Islet precursor cell (in vitro differentiated cells): Measurements from ENCODE around the gene NFATC3.
A peak's percentile ranks its signal among the peaks of the same experiment; 100 is the strongest.

Experiments
- DNase-seq: peaks from one replicate; pipeline ENCODE4 v3.0.0-alpha.2; 2018

NFATC3 gene

DNA sequence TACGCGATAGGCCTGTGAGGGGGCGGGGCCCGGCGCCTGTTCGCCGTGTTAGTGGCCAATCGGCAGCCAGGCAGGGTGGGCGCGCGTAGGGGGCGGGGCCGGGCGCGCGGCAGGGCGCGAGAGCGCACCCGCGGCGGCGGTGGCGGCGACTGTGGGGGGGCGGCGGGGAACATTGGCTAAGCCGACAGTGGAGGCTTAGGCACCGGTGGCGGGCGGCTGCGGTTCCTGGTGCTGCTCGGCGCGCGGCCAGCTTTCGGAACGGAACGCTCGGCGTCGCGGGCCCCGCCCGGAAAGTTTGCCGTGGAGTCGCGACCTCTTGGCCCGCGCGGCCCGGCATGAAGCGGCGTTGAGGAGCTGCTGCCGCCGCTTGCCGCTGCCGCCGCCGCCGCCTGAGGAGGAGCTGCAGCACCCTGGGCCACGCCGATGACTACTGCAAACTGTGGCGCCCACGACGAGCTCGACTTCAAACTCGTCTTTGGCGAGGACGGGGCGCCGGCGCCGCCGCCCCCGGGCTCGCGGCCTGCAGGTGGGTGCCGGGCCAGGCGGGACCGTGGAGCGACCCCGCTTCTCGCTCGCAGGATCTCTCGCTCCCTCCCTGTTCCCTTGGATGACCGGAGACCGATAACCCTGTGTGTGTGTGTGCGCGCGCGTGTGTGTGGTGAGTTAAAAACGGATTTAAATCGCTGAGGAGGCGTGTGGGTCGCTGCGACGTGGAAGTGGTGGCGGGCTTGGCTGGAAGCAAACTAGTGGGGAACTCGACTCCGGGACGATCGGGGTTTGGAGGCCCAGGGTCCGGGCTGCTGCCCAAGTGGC lies at the start of gene NFATC3:
Gene NFATC3 (plus strand): TSS at position 112 of the 813 bp plus-strand sequence. CDS start 312 bp downstream, at position 424.
- DNase-seq = peak; percentile 99

DNA sequence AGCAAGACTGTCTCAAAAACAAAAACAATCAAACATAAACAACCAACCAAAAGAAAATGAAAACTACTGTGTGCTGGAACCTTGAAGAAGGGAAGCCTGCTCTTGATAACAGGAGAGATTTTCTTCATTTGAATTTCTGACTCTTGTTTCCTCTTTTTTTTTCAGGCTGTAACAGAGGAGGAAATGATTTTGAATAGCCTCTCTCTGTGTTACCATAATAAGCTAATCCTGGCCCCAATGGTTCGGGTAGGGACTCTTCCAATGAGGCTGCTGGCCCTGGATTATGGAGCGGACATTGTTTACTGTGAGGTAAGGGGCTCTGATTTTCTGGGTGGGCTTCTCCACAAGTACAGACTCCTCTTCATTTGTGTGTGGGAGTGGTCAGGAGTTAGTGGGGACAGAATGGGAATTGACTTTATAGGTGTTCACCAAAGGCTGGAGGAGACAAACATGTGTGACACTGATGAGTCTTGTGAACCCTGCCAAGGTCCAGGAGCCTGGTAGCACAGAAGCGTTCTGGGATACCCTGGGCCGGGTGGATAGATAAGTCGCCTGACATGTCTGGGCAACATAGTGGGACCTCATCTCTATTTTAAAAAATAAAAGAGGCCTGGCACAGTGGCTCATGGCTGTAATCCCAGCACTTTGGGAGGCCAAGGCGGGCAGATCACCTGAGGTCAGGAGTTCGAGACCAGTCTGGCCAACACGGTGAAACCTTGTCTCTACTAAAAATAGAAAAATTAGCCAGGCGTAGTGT lies 47.2 kb upstream of the NFATC3 start:
- DNase-seq = no peak

DNA sequence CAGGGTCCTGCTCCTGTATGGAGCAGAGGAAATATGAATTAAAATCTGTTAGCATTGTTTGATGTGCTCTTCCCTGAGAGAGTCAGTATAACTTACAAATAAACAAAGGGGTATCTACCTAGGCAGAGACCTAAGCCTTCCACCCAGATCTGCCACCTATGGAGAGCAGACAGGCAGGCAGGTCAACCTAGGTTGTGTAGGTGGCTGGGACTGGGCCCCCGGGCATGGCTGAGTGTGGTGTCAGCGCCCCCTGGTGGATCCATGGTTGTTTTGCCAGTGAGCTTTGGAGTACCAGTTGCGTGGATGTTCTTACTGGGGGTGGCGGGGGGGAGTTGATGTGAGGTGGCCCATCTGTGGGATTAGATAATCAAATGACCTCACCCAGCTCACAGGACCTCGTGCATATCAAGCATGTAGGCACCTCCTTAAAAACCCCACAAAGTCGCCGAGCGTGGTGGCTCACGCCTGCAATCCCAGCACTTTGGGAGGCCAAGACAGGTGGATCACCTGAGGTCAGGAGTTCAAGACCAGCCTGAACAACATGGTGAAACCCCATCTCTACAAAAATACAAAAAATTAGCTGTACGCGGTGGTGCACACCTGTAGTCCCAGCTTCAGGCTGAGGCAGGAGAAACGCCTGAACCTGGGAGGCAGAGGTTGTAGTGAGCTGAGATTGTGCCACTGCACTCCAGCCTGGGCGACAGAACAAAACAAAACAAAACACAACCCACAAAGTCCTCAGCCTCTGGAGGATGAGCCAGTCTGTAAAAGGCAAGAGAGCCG lies 44.5 kb upstream of the NFATC3 start:
- DNase-seq = peak; percentile 93

DNA sequence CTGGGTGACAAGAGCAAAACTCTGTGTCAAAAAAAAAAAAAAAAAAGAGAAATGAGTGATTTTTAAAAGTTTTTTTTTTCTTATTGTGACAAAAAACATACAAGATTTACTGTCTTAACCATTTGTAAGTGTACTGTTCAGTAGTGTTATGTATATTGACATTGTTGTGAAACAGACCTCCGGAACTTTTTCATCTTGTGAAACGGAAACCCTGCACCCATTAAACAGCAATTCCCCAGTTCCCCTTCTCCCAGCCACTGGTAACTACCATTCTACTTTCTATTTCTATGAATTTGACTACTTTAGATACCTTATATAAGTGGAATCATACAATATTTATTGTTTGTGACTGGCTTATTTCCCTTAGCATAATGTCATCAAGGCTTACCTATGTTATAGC lies 43.4 kb upstream of the NFATC3 start:
- no peak for DNase-seq

DNA sequence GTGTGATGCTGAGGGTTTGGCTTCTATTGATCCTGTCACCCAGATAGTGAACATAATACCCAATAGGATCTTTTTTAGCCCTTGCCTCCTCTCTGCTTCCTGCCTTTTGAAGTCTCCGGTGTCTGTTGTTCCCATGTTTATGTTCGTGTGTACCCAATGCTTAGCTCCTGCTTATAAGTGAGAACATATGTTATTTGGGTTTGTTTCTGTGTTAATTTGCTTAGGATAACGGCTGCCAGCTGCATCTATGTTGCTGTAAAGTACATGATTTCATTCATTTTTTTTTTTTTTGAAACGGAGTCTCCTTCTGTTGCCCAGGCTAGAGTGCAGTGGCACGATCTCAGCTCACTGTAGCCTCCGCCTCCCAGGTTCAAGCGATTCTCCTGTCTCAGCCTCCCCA lies 39.1 kb upstream of the NFATC3 start:
- no peak for DNase-seq

DNA sequence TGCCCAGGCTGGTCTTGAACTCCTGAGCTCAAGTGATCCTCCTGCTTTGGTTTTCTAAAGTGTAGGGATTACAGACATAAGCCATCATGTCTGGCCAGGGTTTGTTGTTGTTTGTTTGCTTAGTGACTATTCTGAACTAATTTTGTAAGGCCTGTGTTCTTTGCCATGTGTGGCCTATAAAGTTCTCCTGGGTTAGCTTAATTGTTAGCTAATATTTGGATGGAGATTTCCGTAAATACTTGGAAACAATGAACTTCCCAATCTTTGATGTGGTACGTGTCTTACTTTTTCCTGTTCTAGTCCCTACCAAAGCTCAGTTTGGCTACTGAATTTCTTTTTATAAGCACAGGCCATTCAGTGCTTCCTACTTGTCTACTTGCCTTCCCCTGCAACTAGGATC lies 37.2 kb upstream of the NFATC3 start:
- DNase-seq = no peak

DNA sequence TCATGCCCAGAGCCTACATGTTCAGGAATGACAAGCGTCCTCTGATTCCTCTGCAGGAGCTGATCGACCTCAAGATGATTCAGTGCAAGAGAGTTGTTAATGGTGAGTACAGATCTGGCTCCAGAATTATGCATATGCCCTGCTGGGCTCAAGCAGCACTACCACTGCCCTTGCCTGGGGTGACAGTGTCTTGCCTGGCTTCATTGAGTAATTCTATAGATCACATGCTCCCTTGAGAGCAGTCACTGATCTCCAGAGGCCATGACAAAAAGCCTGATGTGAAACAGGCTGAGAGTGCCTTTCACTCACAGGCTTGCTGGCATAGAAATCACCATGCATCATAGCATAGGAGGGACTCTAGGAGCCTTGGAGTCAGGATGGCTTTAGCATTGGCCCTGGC lies 35.7 kb upstream of the NFATC3 start:
- no peak for DNase-seq

DNA sequence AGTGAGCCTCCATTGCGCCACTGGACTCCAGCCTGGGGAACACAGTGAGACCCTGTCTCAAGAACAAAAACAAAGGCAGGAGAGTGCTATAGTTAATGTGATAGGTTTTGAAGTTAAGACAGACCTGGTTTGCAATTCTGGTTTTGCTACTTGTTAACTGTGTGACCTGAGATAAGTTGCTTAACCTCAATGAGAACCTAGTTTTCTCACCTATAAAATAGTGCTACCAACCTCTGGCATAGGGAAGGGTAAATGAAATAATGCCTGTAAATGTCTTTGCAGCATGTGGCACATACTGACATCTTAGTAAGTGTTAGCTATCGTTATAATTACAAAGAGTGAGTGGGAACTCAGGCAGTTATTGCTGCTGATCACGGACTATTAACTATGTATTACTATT lies 29.8 kb upstream of the NFATC3 start:
- no peak for DNase-seq

DNA sequence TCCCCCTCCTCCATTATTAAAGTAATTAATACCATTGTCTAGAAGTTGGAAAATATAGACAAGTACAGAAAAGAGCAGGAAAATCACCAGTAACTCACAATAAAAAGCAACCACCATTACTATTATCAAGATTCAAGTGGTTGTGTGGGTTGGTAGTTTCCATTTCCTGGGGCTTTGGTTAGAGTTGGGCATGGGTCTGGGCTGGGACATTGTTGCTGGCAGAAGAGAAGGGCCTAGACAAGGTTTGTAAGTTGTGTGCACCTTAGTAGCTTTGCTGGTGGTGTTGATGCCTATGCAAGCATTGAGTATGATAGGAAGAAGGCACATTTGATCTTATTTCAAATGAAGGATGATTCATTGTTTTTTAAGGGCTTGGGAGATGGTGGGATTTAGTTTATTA lies 25.4 kb upstream of the NFATC3 start:
- DNase-seq = no peak

DNA sequence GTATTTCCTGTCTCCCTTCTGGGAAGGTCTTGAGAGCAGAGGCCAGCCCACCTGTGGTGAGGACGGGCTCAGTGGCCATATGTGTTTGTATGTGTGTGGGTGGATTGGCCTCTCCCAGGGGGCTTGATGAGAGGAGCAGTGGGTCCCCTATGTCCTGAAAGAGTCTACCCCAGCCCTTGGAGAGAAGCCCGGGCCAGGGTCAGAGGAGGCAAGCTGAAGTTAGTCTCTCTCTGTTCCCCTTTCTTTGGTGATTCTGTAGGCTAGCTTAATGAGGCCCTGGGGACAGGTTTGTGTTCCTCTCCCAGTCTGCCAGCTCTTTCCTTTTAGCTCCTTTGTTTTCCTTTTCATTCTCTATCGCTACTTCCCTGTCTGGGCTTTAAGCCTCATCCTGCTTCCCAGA lies 23.8 kb upstream of the NFATC3 start:
- no peak for DNase-seq

DNA sequence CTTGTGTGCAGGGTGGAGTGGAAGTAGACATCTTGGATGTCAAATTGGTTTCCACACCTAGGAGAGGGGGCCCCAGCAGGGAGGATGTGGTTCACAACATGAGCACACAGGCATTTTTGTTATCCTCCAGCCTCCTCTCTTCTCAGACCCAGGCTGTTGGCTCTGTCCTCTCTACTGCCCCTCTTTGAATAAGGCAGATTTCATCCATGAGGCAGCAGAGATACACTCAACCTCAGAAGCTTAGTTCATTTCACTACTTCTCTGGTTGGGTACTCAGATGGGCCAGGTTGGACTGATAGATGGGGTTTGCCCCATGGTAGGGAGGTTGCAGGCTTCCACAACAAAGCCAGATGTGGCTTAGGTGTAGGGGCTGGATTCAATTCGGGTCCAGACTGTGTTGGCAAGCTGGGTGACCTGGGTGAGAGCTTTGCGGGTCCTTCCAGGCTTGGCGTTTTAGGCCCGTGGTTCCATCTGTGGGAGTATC lies 22.2 kb upstream of the NFATC3 start:
- no peak for DNase-seq

DNA sequence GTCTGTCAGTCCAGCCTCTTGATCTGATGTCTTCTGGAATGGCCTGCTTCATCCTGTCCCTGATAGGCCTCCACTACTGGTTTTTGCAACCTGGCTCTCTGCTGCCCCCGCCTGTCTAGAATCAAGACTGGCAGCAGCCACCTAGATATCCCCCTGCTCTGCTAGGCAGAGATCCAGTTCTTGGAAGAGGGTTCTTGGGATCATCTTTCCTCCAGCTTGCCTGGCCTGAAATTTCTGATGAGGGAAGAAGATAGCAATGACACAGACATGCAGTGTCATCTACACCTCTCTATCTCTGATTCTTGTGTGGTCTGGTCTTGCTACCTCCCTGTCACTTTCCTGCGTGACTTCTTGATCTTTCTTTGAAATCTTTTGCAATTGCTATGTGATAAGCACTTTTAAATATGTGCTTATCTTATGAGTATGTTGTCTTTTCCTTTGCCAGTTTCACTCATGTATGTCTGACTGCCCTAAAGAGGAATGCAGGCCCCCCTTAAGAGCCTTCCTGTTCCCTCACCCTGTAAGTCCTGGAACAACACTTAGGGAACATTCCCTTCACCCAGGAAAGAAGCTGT lies 20.3 kb upstream of the NFATC3 start:
- peak; percentile 88 for DNase-seq

DNA sequence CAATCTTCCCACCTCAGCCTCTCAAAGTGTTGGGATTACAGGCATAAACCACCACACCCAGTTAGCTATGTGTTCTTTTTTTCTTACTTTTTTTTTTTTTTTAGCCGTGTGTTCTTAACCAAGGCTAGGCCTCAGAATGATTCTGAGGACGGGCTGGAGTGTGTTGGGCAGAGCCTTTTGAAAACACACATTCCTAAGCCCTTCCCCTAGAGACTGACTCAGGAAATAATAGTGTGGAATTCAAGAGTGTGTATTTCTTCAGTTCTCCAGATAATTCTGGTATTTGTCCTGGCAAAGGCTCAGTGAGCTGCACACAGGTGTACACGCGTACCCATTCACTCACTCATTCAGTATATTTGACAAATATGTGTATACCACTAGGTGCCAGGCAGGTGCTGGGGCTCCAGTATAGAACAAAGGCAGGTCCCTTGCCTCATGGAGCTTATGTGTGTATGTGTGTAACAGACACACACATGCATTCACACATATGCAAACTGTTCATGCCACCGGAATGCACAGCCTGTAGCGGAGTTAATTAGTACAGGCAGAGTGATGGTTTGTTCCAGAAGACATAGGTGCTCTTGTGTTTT lies 19.4 kb upstream of the NFATC3 start:
- no peak for DNase-seq

DNA sequence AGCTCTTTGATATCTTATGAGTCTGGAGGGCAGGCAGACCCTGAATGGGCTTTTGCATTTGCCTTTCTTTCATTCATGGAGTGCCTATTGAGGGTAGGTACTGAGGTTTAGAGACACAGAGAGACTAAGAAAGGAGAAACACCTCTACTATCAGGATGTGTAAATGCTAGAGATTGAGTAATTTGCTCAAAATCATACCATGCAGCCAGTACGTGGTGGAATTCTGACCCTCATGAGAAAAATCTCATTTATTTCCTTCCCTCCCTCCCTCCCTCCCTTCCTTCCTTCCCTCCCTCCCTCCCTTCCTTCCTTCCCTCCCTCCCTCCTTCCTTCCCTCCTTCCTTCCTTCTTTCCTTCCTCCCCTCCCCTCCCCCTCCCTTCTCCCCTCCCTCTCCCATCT lies 18.4 kb upstream of the NFATC3 start:
- DNase-seq = no peak

DNA sequence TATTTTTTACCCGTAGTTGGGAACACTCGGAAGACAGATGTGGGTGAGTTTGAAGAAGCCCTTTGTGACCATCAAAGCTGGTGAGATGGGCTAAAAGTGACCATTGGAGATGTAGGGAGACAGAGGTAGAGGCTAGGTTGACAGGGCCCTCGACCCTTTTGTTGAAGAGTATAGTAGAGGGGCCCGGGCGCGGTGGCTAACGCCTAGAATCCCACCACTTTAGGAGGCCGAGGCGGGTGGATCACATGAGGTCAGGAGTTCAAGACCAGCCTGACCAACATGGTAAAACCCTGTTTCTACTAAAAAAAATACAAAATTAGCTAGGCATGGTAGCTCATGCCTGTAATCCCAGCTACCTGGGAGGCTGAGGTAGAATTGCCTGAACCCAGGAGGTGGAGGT lies 16.2 kb upstream of the NFATC3 start:
- DNase-seq = no peak

DNA sequence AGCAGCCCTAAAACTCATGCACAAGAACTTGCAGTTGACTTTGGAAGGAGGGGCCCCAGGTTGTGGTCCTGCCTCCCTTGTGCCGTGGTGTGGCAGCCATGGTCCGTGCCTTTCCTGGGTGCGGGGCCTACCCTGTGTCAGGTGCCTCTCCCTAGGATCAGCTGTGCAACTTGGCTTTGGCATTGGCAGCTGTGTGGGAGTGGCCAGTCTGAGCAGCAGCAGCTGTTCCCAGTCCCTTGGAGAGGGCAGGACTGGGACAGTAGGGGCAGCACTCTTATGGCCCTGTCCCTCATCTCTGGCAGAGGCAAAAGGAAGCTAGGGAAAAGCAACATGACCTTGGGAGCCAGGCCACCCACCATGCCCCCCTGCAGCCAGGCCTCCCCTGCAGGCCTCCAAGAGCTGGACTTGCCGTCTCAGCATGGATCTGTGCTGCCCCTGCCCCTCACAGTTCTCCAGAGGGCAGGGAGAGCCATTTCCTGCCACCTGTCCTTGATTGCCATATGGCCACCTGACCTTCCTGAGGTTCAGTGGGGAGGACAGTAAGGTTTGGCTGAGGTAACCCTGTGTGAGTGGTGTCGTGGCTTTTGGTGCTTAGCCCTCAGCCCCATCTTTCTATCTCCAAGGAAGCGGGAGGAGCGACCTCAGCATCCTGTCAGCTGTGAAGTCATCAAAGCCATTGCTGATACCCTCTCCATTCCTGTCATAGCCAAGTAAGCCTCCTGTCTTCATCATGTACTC lies 15.5 kb upstream of the NFATC3 start:
- DNase-seq = no peak

DNA sequence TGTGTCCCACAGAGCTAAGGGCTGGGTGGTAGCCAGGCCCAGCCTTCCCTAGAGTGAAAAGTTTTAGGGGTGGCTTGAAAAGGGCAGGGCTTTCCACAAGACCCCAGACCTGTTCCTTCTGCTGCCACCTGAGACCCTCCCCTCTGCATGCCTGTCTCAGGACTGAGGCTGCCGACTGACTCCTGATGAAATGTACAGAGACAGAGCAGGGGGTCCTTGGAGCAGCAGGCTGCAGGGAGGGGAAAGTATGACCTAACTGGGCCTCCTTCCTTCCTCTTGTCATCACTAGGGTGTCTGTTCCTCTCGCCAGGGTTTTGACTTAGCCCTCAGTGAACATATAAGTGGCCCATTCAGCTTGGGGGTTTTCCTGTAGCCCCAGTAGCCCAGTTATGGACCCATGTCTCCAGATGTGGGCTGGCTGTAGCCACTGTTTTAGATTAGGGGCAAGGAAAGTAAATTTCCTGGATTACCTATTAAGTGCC lies 14.9 kb upstream of the NFATC3 start:
- peak; percentile 10 for DNase-seq

DNA sequence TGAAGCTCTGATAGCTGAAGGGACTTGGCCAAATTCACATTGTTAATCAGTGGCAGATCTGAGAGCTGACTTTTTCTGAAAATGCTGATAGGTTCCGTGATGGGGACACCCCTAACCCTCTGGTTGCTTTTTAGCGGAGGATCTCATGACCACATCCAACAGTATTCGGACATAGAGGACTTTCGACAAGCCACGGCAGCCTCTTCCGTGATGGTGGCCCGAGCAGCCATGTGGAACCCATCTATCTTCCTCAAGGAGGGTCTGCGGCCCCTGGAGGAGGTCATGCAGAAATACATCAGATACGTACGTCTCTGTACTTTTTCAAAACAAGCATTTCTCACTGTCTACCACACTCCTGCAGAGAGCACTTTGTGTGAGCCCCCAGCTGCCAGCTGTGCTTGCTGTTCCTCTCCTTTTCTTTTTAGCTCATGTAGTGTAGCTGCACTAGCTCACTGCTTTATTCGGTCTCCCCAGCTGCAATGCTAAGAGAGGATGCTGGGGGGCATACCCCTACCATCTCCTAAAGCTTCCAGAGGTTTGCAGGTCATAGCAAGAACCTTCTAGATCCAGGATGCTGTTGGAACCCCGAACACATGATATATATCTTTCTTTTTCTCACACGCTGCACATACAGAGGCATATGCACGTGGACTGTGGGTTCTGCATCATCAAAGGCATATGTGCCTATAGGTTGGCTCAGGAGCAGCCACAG lies 14.2 kb upstream of the NFATC3 start:
- DNase-seq = peak; percentile 22

DNA sequence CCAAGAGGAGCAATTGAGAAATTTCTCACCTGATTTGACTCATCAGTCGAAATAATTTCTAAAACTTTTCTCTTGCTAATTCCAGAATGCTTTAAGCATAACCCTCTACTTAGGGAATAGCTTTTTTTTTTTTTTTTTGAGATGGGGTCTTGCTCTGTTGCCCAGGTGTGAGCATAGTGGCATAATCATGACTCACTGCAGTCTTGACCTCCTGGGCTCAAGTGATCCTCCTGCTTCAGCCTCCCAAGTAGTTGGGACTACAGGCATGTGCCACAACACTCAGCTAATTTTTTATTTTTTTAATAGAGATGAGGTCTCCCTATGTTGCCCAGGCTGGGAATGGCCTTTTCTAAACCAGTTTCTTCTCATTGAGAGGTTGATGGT lies 13.7 kb upstream of the NFATC3 start:
- DNase-seq = no peak

DNA sequence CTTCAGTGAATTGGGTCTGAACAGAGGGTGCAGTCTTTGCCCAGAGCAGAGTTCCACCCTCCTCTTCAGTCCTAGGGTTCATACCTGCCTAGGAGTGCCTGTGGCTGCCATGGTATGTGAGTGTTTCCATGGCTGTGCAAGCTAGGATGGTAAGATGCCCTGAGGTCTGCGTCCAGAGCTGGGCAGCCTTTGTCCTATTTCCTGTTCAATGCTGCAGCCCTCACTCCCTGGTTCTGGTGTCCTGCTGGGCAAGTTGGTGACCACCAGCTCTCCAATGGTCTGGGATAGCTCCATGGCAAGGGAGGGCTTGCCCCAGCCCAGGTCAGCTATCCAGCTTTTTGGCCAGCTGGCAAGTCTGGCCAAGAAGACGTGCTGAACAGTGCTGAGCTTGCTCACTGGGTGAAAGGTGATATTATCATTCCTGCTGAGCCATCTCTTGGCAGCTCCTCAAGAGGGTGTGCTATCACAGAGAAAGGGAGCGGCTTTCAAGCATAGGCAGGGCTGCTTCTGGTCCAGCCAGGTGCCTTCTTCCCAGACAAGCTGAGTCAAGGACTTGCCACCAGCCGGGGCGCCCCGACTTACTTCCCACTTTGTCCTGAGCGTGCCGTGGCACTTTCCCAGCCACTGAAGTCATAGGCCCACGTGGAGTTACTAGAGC lies 13.0 kb upstream of the NFATC3 start:
- no peak for DNase-seq
